AG04449 (cell line): ENCODE measurements around the gene EZR.

ENCODE experiments used
- CTCF ChIA-PET: fragments of 350-600 bp; formaldehyde crosslinking; extraction: SDS; loops from one replicate; lab custom pipeline; 2021; ENCODE audit warnings: antibody characterized with exemption; lab: Yijun Ruan, JAX
- POLR2A ChIA-PET: fragments of 400-600, 350-600 bp; formaldehyde crosslinking; extraction: SDS; loops from one replicate; lab custom pipeline; 2020; ENCODE audit warnings: antibody characterized with exemption, inconsistent platforms; lab: Yijun Ruan, JAX
- DNase-seq: peaks from one replicate; pipeline ENCODE4 v3.0.0-alpha.2; 2010; ENCODE audit warnings: low read depth, low spot score
- H3K4me3 ChIP-seq: 2 replicates; pipeline ENCODE4 v1.5.1; 2011; ENCODE audit warnings: low read depth, mild to moderate bottlenecking, control low read depth, low read length
- TF ChIP-seq, protein P1 (sequence below): IDR thresholded peaks from one replicate; pipeline ENCODE4 v1.5.1; 2011; ENCODE audit warnings: mild to moderate bottlenecking, moderate library complexity, low read length, control low read depth, inconsistent platforms; ENCODE audit not compliant: insufficient read depth; ENCODE audit errors: missing control alignments

Gene EZR

DNA sequence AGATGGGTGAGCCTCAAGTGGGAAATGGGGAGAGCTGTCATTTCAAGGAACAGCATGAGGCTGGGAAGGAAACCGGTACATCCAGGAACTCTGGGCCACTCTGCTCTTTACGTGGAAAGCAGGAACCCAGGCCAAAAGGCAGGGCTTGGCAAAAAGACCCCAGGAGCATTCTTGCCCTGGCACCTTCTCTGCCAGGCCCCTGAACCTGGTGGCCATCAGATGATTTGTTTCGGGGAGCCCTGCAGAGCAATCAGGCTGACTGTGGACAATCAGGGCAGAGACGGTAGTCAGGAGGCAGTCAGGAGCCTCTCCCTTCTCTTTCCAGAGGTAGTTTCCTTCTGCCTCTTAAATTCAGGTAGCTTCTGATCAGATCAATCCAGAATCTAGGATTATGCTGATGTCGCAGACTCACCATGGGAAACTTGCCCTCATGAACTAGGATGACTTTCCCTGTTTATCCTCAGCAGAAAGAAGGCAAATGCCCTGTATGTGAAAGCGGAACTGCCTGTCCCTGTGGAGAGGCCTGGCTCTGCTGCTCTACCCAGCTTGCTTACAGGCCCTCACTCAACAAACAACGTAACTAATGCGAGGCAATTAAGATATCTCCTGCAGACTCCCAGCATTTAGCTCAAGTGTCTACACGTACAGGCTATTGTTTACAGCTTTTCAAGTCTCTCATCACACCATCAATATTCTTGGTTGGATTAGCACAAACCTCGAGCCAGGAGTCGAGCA, 36.6 kb downstream of the EZR start:
- H3K4me3 ChIP-seq = no peak overlapping the region
- DNase-seq = no peak
- TF ChIP-seq, protein P1, sequence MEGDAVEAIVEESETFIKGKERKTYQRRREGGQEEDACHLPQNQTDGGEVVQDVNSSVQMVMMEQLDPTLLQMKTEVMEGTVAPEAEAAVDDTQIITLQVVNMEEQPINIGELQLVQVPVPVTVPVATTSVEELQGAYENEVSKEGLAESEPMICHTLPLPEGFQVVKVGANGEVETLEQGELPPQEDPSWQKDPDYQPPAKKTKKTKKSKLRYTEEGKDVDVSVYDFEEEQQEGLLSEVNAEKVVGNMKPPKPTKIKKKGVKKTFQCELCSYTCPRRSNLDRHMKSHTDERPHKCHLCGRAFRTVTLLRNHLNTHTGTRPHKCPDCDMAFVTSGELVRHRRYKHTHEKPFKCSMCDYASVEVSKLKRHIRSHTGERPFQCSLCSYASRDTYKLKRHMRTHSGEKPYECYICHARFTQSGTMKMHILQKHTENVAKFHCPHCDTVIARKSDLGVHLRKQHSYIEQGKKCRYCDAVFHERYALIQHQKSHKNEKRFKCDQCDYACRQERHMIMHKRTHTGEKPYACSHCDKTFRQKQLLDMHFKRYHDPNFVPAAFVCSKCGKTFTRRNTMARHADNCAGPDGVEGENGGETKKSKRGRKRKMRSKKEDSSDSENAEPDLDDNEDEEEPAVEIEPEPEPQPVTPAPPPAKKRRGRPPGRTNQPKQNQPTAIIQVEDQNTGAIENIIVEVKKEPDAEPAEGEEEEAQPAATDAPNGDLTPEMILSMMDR = no peak
- POLR2A ChIA-PET = no interaction called here
- CTCF ChIA-PET = interaction anchor here (0.9 to 1.6 kb wide), 4 partner anchors 9 to 190 kb away, joined by 3 to 5 read pairs (median 4); no protein-coding TSS in a partner anchor

DNA sequence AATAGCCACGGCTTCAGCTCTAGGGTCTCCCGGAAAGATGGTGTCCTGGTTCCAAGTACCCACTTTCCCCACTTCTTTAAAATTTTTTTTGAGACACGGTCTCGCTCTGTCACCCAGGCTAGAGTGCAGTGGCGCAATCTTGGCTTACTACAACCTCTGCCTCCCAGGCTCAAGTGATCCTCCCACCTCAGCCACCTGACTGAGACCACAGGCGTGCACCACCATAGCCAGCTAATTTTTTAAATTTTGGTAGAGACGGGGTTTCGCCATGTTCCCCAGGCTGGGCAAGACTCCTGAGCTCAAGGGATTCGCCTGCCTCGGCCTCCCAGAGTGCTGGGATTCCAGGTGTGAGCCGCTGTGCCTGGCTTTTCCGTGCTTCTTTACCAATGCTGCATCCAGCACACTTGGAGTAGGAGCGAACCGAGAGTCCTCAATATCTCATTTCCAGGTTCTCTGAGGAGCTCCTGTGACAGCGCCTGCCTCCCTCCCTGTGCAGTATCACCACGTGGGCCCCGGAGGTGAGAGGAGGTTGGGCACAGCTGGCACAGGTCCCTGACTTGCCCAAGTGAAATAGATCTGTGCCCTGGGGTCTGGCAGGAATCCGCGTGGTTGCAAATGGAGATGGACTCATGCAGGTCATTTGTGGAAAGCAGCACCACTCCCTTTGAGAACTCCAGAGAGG, 37.3 kb downstream of the EZR start:
- ChIA-PET CTCF (interaction anchor here (0.9 to 1.6 kb wide), 5 partner anchors 10 to 567 kb away, joined by 3 to 5 read pairs (median 4); no protein-coding TSS in a partner anchor), POLR2A (no interaction called here)
- TF ChIP-seq, protein P1 = no peak
- no peak overlapping the region for H3K4me3 ChIP-seq
- DNase-seq = no peak

DNA sequence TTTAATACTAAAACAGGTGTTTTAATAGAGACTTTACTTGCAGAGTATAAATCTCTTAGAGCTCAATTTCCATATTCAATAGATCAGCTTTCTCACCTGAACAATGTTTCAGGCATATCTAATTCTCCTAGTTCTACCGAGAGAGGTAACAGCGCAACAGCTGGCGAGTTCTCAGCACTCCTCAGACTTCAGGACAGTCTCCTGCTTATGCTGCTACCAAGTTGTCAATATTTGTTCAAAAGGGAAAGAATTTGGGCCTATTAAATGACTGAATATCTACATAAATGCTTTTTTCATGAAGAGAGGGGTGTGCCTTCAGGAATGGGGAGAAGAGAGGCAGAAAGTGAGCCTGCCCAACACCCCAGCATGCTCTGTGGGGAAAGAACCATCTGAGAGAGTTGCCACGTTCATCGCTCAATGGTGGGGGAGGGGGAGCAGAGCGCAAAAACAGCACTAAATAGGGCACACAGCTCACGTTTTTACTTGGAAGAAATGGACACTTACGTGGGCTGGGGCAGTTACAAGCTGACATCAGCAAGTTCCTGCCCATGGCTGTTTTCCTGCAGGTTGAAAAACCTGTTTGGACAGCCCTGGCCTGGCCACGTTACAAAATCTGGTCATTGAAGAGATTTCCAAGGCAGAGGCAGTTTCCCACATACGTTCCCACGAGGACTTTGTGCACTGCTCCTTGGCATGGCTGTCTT, 38.0 kb downstream of the EZR start:
- CTCF ChIA-PET = interaction anchor here (0.8 to 1.4 kb wide), 7 partner anchors 8 to 567 kb away, joined by 3 to 5 read pairs (median 4); no protein-coding TSS in a partner anchor
- H3K4me3 ChIP-seq = no peak overlapping the region
- POLR2A ChIA-PET = no interaction called here
- TF ChIP-seq, protein P1 = no peak
- no peak for DNase-seq

DNA sequence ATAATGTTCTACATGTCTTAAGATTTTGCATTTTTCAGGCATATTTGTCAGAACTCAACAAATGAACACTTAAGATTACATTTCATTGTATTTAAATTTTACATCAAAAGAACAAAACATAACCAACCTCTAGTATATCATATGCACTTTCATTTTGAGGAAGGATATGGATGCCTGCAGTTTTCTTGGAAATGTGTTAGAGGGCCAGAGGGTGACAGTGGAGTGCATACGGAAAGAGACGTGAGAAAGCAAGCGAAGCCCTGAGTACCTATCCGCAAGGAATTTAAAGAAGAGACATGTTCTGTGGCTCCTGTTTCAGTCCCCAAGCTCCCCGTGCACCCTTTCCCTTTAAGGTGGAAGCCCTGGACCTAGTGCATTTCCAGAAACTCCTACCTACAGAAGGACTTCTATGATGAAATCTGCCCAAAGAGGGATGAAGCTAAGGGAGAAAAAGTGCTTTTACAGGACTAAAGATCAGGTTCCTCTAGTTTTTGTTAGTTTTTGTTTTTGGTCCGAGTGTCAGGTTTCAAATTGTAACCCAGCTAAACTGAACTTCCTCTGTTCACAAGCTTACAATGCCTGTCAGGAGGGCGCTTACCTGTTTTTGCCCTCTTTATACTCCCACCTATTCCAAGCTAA, 38.8 kb downstream of the EZR start:
- DNase-seq = no peak
- no peak overlapping the region for H3K4me3 ChIP-seq
- POLR2A ChIA-PET = no interaction called here
- TF ChIP-seq, protein P1 = no peak
- CTCF ChIA-PET = interaction anchor here (0.8 to 1.2 kb wide), 5 partner anchors 9 to 190 kb away, joined by 3 to 5 read pairs (median 4); no protein-coding TSS in a partner anchor

DNA sequence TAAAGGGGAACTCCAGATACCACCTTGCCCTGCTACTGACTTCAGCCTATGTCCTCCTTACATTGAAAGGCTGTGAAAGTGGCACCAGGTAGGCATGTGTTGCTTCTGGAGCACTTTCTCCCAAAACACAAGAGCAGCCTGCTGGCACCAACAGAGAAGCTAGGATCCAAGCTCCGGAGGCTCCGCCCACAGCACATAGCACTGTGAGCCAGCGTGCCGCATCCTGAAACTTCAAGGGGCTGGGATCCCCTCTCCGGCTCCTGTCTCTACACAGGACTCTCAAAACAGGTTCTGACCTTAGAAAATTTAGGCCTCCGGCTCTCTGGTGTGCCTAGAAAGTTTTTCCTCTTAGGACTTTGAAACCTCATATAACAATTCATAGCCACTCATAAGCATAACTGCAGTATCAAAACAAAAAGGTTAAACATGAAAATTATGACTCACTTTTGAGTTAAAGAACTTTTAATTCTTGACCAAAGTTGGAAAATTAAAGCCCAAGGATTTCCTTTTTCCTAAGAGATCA, 41.1 kb downstream of the EZR start:
- TF ChIP-seq, protein P1 = no peak
- ChIA-PET POLR2A (no interaction called here), CTCF (interaction anchor here (0.9 kb wide), 1 partner anchor 194 kb away, joined by 3 read pairs; no protein-coding TSS in a partner anchor)
- DNase-seq = no peak
- no peak overlapping the region for H3K4me3 ChIP-seq
